Ishikawa (cell line): Measurements from ENCODE around the gene APBB2.

Experiments
- CEBPB ChIP-seq: IDR thresholded peaks from 2 replicates; pipeline ENCODE4 v1.6.1; 2012
- CREB1 ChIP-seq: IDR thresholded peaks from 2 replicates; pipeline ENCODE4 v1.6.1; 2012; ENCODE audit warnings: low read depth
- EGR1 ChIP-seq: IDR thresholded peaks from 2 replicates; pipeline ENCODE4 v1.6.1; 2012
- EP300 ChIP-seq: IDR thresholded peaks from 2 replicates; pipeline ENCODE4 v1.6.1; 2012; ENCODE audit warnings: borderline replicate concordance
- FOXM1 ChIP-seq: IDR thresholded peaks from 2 replicates; pipeline ENCODE4 v1.6.1; 2012; ENCODE audit warnings: low read depth, borderline replicate concordance
- MAX ChIP-seq: IDR thresholded peaks from 2 replicates; pipeline ENCODE4 v1.6.1; 2012
- NFIC ChIP-seq: IDR thresholded peaks from 2 replicates; pipeline ENCODE4 v1.6.1; 2012
- RAD21 ChIP-seq: IDR thresholded peaks from 2 replicates; pipeline ENCODE4 v1.6.1; 2012; ENCODE audit warnings: low read depth
- REST ChIP-seq: IDR thresholded peaks from 2 replicates; pipeline ENCODE4 v1.6.1; 2012; ENCODE audit warnings: low read depth, mild to moderate bottlenecking
- TAF1 ChIP-seq: IDR thresholded peaks from 2 replicates; pipeline ENCODE4 v1.6.1; 2012; ENCODE audit warnings: low read depth, mild to moderate bottlenecking
- TCF12 ChIP-seq: IDR thresholded peaks from 2 replicates; pipeline ENCODE4 v1.6.1; 2012; ENCODE audit warnings: low read depth
- TEAD4 ChIP-seq: IDR thresholded peaks from 2 replicates; pipeline ENCODE4 v1.6.1; 2012
- USF1 ChIP-seq: IDR thresholded peaks from 2 replicates; pipeline ENCODE4 v1.6.1; 2012
- YY1 ChIP-seq: IDR thresholded peaks from 2 replicates; pipeline ENCODE4 v1.6.1; 2012; ENCODE audit warnings: low read depth
- ZBTB7A ChIP-seq: IDR thresholded peaks from 2 replicates; pipeline ENCODE4 v1.6.1; 2012; ENCODE audit warnings: low read depth

The APBB2 gene

GRCh38 chr4:41158756-41159155 is 55.6 kb downstream of the APBB2 start:
- TF ChIP-seq EGR1 (0 out of 2 replicates have a peak, but pooled peaks have one; percentile 6), YY1 (no peak)

- TF ChIP-seq TCF12 (no peak), YY1 (no peak), CEBPB (no peak)
These were observed 56.1 kb downstream of the APBB2 start for GRCh38 chr4:41158274-41158673.

- TF ChIP-seq NFIC (no peak), CEBPB (no peak), YY1 (no peak), ZBTB7A (no peak), RAD21 (no peak), USF1 (no peak), EP300 (no peak), MAX (no peak), TEAD4 (no peak), FOXM1 (no peak), EGR1 (no peak), CREB1 (no peak), TAF1 (no peak), REST (no peak), TCF12 (no peak)
These were observed 57.3 kb downstream of the APBB2 start for GRCh38 chr4:41157009-41157408.

- TF ChIP-seq EGR1 = no peak
- TF ChIP-seq CREB1 = no peak
- TF ChIP-seq ZBTB7A = no peak
- no peak for TF ChIP-seq NFIC
- no peak for TF ChIP-seq TAF1
- TF ChIP-seq USF1 = no peak
- TF ChIP-seq MAX = no peak
- TF ChIP-seq TCF12 = no peak
- no peak for TF ChIP-seq YY1
- TF ChIP-seq TEAD4 = no peak
- TF ChIP-seq REST = no peak
These were observed 57.8 kb downstream of the APBB2 start for GRCh38 chr4:41156574-41156973.

GRCh38 chr4:41155194-41155830 is 59.0 kb downstream of the APBB2 start:
- TF ChIP-seq CEBPB (no peak), FOXM1 (no peak), CREB1 (no peak)

GRCh38 chr4:41154814-41155177 is 59.5 kb downstream of the APBB2 start:
- TF ChIP-seq EGR1 (no peak), RAD21 (no peak), TAF1 (no peak)

GRCh38 chr4:41154010-41154813 is 60.1 kb downstream of the APBB2 start:
- no peak for TF ChIP-seq TEAD4
- no peak for TF ChIP-seq ZBTB7A
- TF ChIP-seq EGR1 = no peak
- no peak for TF ChIP-seq CREB1
- TF ChIP-seq EP300 = no peak
- TF ChIP-seq USF1 = no peak
- no peak for TF ChIP-seq MAX
- no peak for TF ChIP-seq FOXM1
